GM12878 (cell line): ENCODE data around the gene TLE2.

Source experiments
- RBBP5 ChIP-seq: fragments of 200-600 bp; sonication (generic); conservative IDR thresholded peaks from 2 replicates; pipeline ENCODE4 v1.6.1; 2016
- TARDBP ChIP-seq: IDR thresholded peaks from 2 replicates; pipeline ENCODE4 v1.6.1; 2016; ENCODE audit warnings: borderline replicate concordance

- TF ChIP-seq RBBP5 (no peak), TARDBP (no peak)
Observed at GRCh38 chr19:2992958-2993357, 36.1 kb downstream of the TLE2 start.
